WI38 (cell line): ENCODE results near the gene EPB41.
"Not testable (repeated sequence)": the region's sequence is repeated elsewhere in the genome, so short reads cannot be mapped to it uniquely, and the experiment has no call there.

Experiments
- H3K4me3 ChIP-seq: 2 replicates; pipeline ENCODE4 v1.5.1; 2011; ENCODE audit warnings: low read depth, mild to moderate bottlenecking, control low read depth, low read length
- CTCF ChIP-seq: IDR thresholded peaks from 2 replicates; pipeline ENCODE4 v1.5.1; 2012; ENCODE audit warnings: low read depth, mild to moderate bottlenecking, control low read depth, low read length

EPB41 gene

GRCh38 chr1:29142714-29143113 is 228.3 kb downstream of the EPB41 start:
- no peak for TF ChIP-seq CTCF
- no peak overlapping the region for H3K4me3 ChIP-seq

DNA sequence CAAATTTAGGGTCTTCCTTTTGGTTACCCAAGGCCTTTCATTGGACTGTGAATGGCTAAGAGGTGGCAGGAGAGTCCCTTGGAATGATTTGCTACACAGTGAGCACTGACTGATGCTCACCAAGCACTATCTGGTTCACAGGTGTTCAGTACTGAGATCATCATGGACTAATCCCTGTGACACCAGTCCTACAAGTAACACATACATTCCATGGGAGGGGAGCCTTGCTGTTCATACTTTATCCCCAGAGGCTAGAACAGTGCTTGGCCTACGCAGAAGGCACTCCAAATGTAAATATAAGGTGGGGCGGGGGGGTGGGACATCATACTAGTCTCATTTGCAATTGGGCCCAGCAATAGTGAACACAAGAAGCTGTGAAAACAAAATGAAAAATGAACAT is 229.8 kb downstream of the EPB41 start:
- no peak overlapping the region for H3K4me3 ChIP-seq
- TF ChIP-seq CTCF, result no peak

GRCh38 chr1:29145739-29146437 is 231.5 kb downstream of the EPB41 start:
- no peak overlapping the region for H3K4me3 ChIP-seq
- TF ChIP-seq CTCF, result no peak

GRCh38 chr1:29148656-29149491 is 234.5 kb downstream of the EPB41 start:
- H3K4me3 ChIP-seq, result no peak overlapping the region
- TF ChIP-seq CTCF, result no peak

DNA sequence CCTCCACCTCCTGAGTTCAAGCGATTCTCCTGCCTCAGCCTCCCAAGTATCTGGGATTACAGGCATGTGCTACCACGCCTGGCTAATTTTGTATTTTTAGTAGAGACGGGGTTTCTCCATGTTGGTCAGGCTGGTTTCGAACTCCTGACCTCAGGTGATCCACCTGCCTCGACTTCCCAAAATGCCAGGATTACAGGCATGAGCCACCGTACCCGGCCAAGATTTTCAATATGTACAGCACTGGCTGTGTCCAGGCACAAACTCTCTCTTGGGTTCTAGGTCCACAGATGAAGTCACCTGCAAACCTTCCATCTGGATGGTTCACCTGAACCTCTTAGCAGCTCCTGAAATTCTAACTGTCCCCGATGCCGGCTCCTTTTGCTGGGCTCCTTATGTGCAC is 236.0 kb downstream of the EPB41 start:
- not testable (repeated sequence) for H3K4me3 ChIP-seq

DNA sequence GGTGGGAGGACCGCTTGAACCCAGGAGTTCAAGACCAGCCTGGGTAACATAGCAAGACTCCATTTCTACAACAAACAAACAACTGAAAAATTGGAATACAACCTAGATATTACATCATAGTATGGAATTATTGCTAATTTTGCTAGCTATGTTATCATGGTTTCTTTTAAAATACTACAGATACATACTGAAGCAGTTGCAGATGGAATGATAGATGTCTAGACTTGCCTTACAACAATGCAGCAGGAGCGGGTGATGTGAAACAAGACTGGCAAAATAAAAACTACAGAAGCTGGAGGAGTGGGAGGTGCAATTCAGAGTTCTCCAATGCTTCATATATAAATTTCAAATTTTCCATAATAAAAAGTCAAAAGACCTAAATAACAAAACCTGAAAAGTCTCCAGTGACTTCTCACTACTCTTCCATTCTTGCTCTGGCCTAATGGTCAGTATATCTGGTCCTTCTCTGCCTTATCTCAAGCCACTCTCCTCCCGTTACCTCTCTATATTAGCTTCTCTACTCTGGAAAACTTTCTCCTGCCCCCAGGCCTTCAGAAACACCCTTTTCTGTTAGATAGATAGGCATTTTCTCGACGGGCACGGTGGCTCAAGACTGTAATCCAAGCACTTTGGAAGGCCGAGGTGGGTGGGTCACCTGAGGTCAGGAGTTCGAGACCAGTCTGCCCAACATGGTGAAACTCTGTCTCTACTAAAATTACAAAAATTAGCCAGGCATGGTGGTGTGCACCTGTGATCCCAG is 237.9 kb downstream of the EPB41 start:
- H3K4me3 ChIP-seq, result no peak overlapping the region
- TF ChIP-seq CTCF, result no peak

- TF ChIP-seq CTCF, result no peak
Observed at GRCh38 chr1:29156543-29157268, 242.3 kb downstream of the EPB41 start.

More at GRCh38 chr1:29156543-29157268, 242.3 kb downstream of the EPB41 start:
- H3K4me3 ChIP-seq, result no peak overlapping the region
